HG02970 (cell line): ENCODE results near the gene SLC12A4.
"Not testable (repeated sequence)": the region's sequence is repeated elsewhere in the genome, so short reads cannot be mapped to it uniquely, and the experiment has no call there.

Experiments used
- ATAC-seq: cut with Tn5 transposase; IDR thresholded peaks from one replicate; pipeline ENCODE4 v1.9.1; 2021; ENCODE audit warnings: mild to moderate bottlenecking, moderate library complexity, moderate number of reproducible peaks; ENCODE audit not compliant: unreplicated experiment, low FRiP score

Gene SLC12A4

GRCh38 chr16:67943619-67944504 is 24.6 kb downstream of the SLC12A4 start, which contains the start of gene LCAT:
TSS of gene LCAT (minus strand) at chr16:67944120. CDS start at chr16:67944101, 19 bp downstream.
- ATAC-seq, result no peak

- no peak for ATAC-seq
Observed at GRCh38 chr16:67943256-67943618, 25.2 kb downstream of the SLC12A4 start.

GRCh38 chr16:67942510-67943255 is 25.8 kb downstream of the SLC12A4 start:
- ATAC-seq, result no peak

GRCh38 chr16:67942200-67942509 is 26.3 kb downstream of the SLC12A4 start:
- ATAC-seq, result no peak

- ATAC-seq, result no peak
Observed at GRCh38 chr16:67941469-67942199, 26.8 kb downstream of the SLC12A4 start.

GRCh38 chr16:67940446-67941089 is 27.9 kb downstream of the SLC12A4 start:
- ATAC-seq, result no peak

- no peak for ATAC-seq
Observed at GRCh38 chr16:67939507-67940445, 28.7 kb downstream of the SLC12A4 start.

- not testable (repeated sequence) for ATAC-seq
Observed at GRCh38 chr16:67937713-67938112, 30.7 kb downstream of the SLC12A4 start.

GRCh38 chr16:67936880-67937605 is 31.4 kb downstream of the SLC12A4 start:
- no peak for ATAC-seq

- no peak for ATAC-seq
Observed at GRCh38 chr16:67936124-67936879, 32.1 kb downstream of the SLC12A4 start, which contains the start of gene PSMB10. TSS of gene PSMB10 (minus strand) at chr16:67936850. CDS start at chr16:67936749, 101 bp downstream.

GRCh38 chr16:67935402-67936123 is 32.9 kb downstream of the SLC12A4 start:
- peak; percentile 86 for ATAC-seq

GRCh38 chr16:67935101-67935401 is 33.4 kb downstream of the SLC12A4 start:
- ATAC-seq, result no peak

- no peak for ATAC-seq
Observed at GRCh38 chr16:67934306-67935100, 33.9 kb downstream of the SLC12A4 start.

- no peak for ATAC-seq
Observed at GRCh38 chr16:67933805-67934204, 34.6 kb downstream of the SLC12A4 start.

- ATAC-seq, result no peak
Observed at GRCh38 chr16:67932462-67932840, 36.0 kb downstream of the SLC12A4 start.

GRCh38 chr16:67931712-67932461 is 36.5 kb downstream of the SLC12A4 start, which contains the start of gene CTRL:
TSS of gene CTRL (minus strand) at chr16:67931862. CDS start at chr16:67931852, 10 bp downstream.
- no peak for ATAC-seq
